Measurements from ENCODE around the gene CRLF2.
"Not testable (repeated sequence)": the region's sequence is repeated elsewhere in the genome, so short reads cannot be mapped to it uniquely, and the experiment has no call there.

CRLF2 gene

GRCh38 chrX:1167466-1167865 lies 45.0 kb downstream of the CRLF2 start:
- no peaks in the 10 kb centered on the region for H3K9me3 ChIP-seq (ENCODE audit: control insufficient read depth in 2 of 2, low read length in 2 of 2)
- H3K27ac ChIP-seq (ENCODE audit: low read length) = no peak overlapping the region
- H3K27me3 ChIP-seq (ENCODE audit: control insufficient read depth in 1 of 2, insufficient read depth in 2 of 2, low read length in 2 of 2) = peaks cover 5 to 6% of the 10 kb centered on the region in 2 donors
- H3K4me1 ChIP-seq (ENCODE audit: control insufficient read depth, insufficient read depth, low read length) = no peaks in the 10 kb centered on the region
- no peak overlapping the region for H3K4me3 ChIP-seq (ENCODE audit: low read length in 2 of 2)
- no peaks in the 10 kb centered on the region for H3K36me3 ChIP-seq (ENCODE audit: control insufficient read depth in 2 of 2, insufficient read depth in 2 of 2, low read length in 2 of 2)
- H3K9ac ChIP-seq (ENCODE audit: low read length in 2 of 2) = no peak overlapping the region

GRCh38 chrX:1165535-1166196 lies 46.8 kb downstream of the CRLF2 start:
- no peak overlapping the region for H3K9ac ChIP-seq (ENCODE audit: low read length in 2 of 2)
- H3K36me3 ChIP-seq (ENCODE audit: control insufficient read depth in 2 of 2, insufficient read depth in 2 of 2, low read length in 2 of 2) = no peaks in the 10 kb centered on the region
- H3K9me3 ChIP-seq (ENCODE audit: control insufficient read depth in 2 of 2, low read length in 2 of 2) = no peaks in the 10 kb centered on the region
- H3K4me1 ChIP-seq (ENCODE audit: control insufficient read depth, insufficient read depth, low read length) = no peaks in the 10 kb centered on the region
- no peak overlapping the region for H3K27ac ChIP-seq (ENCODE audit: low read length)
- H3K27me3 ChIP-seq (ENCODE audit: control insufficient read depth in 1 of 2, insufficient read depth in 2 of 2, low read length in 2 of 2) = peaks cover 5 to 11% of the 10 kb centered on the region in 2 donors
- H3K4me3 ChIP-seq (ENCODE audit: low read length in 2 of 2) = no peak overlapping the region

- H3K27me3 ChIP-seq (ENCODE audit: control insufficient read depth in 1 of 2, insufficient read depth in 2 of 2, low read length in 2 of 2) = peaks cover 5 to 11% of the 10 kb centered on the region in 2 donors
- H3K4me1 ChIP-seq (ENCODE audit: control insufficient read depth, insufficient read depth, low read length) = no peaks in the 10 kb centered on the region
- H3K9ac ChIP-seq (ENCODE audit: low read length in 2 of 2) = no peak overlapping the region
- no peaks in the 10 kb centered on the region for H3K9me3 ChIP-seq (ENCODE audit: control insufficient read depth in 2 of 2, low read length in 2 of 2)
- H3K27ac ChIP-seq (ENCODE audit: low read length) = no peak overlapping the region
- no peaks in the 10 kb centered on the region for H3K36me3 ChIP-seq (ENCODE audit: control insufficient read depth in 2 of 2, insufficient read depth in 2 of 2, low read length in 2 of 2)
- no peak overlapping the region for H3K4me3 ChIP-seq (ENCODE audit: low read length in 2 of 2)
These were observed 47.8 kb downstream of the CRLF2 start for GRCh38 chrX:1164322-1165288.

- H3K9ac ChIP-seq (ENCODE audit: low read length in 2 of 2) = no peak overlapping the region
- no peaks in the 10 kb centered on the region for H3K9me3 ChIP-seq (ENCODE audit: control insufficient read depth in 2 of 2, low read length in 2 of 2)
- peaks cover 5 to 11% of the 10 kb centered on the region in 2 donors for H3K27me3 ChIP-seq (ENCODE audit: control insufficient read depth in 1 of 2, insufficient read depth in 2 of 2, low read length in 2 of 2)
- no peak overlapping the region for H3K27ac ChIP-seq (ENCODE audit: low read length)
- H3K4me1 ChIP-seq (ENCODE audit: control insufficient read depth, insufficient read depth, low read length) = no peaks in the 10 kb centered on the region
- H3K36me3 ChIP-seq (ENCODE audit: control insufficient read depth in 2 of 2, insufficient read depth in 2 of 2, low read length in 2 of 2) = no peaks in the 10 kb centered on the region
- no peak overlapping the region for H3K4me3 ChIP-seq (ENCODE audit: low read length in 2 of 2)
These were observed 49.2 kb downstream of the CRLF2 start for GRCh38 chrX:1163231-1163630.

- no peaks in the 10 kb centered on the region for H3K9me3 ChIP-seq (ENCODE audit: control insufficient read depth in 2 of 2, low read length in 2 of 2)
- peaks cover 5 to 11% of the 10 kb centered on the region in 2 donors for H3K27me3 ChIP-seq (ENCODE audit: control insufficient read depth in 1 of 2, insufficient read depth in 2 of 2, low read length in 2 of 2)
- no peaks in the 10 kb centered on the region for H3K4me1 ChIP-seq (ENCODE audit: control insufficient read depth, insufficient read depth, low read length)
- H3K27ac ChIP-seq (ENCODE audit: low read length) = no peak overlapping the region
- H3K4me3 ChIP-seq (ENCODE audit: low read length in 2 of 2) = no peak overlapping the region
- no peaks in the 10 kb centered on the region for H3K36me3 ChIP-seq (ENCODE audit: control insufficient read depth in 2 of 2, insufficient read depth in 2 of 2, low read length in 2 of 2)
- H3K9ac ChIP-seq (ENCODE audit: low read length in 2 of 2) = no peak overlapping the region
These were observed 50.1 kb downstream of the CRLF2 start for GRCh38 chrX:1162119-1162916.

GRCh38 chrX:1159548-1159947 lies 52.9 kb downstream of the CRLF2 start:
- H3K9ac ChIP-seq (ENCODE audit: low read length in 2 of 2) = no peak overlapping the region
- H3K27ac ChIP-seq (ENCODE audit: low read length) = no peak overlapping the region
- H3K4me1 ChIP-seq (ENCODE audit: control insufficient read depth, insufficient read depth, low read length) = no peaks in the 10 kb centered on the region
- no peaks in the 10 kb centered on the region for H3K9me3 ChIP-seq (ENCODE audit: control insufficient read depth in 2 of 2, low read length in 2 of 2)
- H3K36me3 ChIP-seq (ENCODE audit: control insufficient read depth in 2 of 2, insufficient read depth in 2 of 2, low read length in 2 of 2) = no peaks in the 10 kb centered on the region
- peaks cover 3 to 4% of the 10 kb centered on the region in 2 donors for H3K27me3 ChIP-seq (ENCODE audit: control insufficient read depth in 1 of 2, insufficient read depth in 2 of 2, low read length in 2 of 2)
- H3K4me3 ChIP-seq (ENCODE audit: low read length in 2 of 2) = no peak overlapping the region

GRCh38 chrX:1156681-1157455 lies 55.6 kb downstream of the CRLF2 start:
- not testable (repeated sequence) for H3K9ac ChIP-seq (ENCODE audit: low read length in 2 of 2)

GRCh38 chrX:1153940-1154339 lies 58.5 kb downstream of the CRLF2 start:
- no peaks in the 10 kb centered on the region for H3K9me3 ChIP-seq (ENCODE audit: control insufficient read depth in 2 of 2, low read length in 2 of 2)
- no peak overlapping the region for H3K4me3 ChIP-seq (ENCODE audit: low read length in 2 of 2)

More at GRCh38 chrX:1156681-1157455, 55.6 kb downstream of the CRLF2 start:
- not testable (repeated sequence) for H3K36me3 ChIP-seq (ENCODE audit: control insufficient read depth in 2 of 2, insufficient read depth in 2 of 2, low read length in 2 of 2); H3K9me3 ChIP-seq (ENCODE audit: control insufficient read depth in 2 of 2, low read length in 2 of 2); H3K4me3 ChIP-seq (ENCODE audit: low read length in 2 of 2); H3K27ac ChIP-seq (ENCODE audit: low read length); H3K27me3 ChIP-seq (ENCODE audit: control insufficient read depth in 1 of 2, insufficient read depth in 2 of 2, low read length in 2 of 2); H3K4me1 ChIP-seq (ENCODE audit: control insufficient read depth, insufficient read depth, low read length)

GRCh38 chrX:1152090-1152489 lies 60.4 kb downstream of the CRLF2 start:
- H3K4me1 ChIP-seq (ENCODE audit: control insufficient read depth, insufficient read depth, low read length) = no peaks in the 10 kb centered on the region
- no peaks in the 10 kb centered on the region for H3K36me3 ChIP-seq (ENCODE audit: control insufficient read depth in 2 of 2, insufficient read depth in 2 of 2, low read length in 2 of 2)
- peaks cover 2 to 5% of the 10 kb centered on the region in 2 donors for H3K27me3 ChIP-seq (ENCODE audit: control insufficient read depth in 1 of 2, insufficient read depth in 2 of 2, low read length in 2 of 2)
- H3K4me3 ChIP-seq (ENCODE audit: low read length in 2 of 2) = no peak overlapping the region
- H3K9ac ChIP-seq (ENCODE audit: low read length in 2 of 2) = no peak overlapping the region
- no peak overlapping the region for H3K27ac ChIP-seq (ENCODE audit: low read length)
- no peaks in the 10 kb centered on the region for H3K9me3 ChIP-seq (ENCODE audit: control insufficient read depth in 2 of 2, low read length in 2 of 2)

More at GRCh38 chrX:1153940-1154339, 58.5 kb downstream of the CRLF2 start:
- Histone ChIP-seq H3K27me3 (ENCODE audit: control insufficient read depth in 1 of 2, insufficient read depth in 2 of 2, low read length in 2 of 2) (peaks cover 2% of the 10 kb centered on the region in 2 donors), H3K4me1 (ENCODE audit: control insufficient read depth, insufficient read depth, low read length) (no peaks in the 10 kb centered on the region), H3K36me3 (ENCODE audit: control insufficient read depth in 2 of 2, insufficient read depth in 2 of 2, low read length in 2 of 2) (no peaks in the 10 kb centered on the region), H3K27ac (ENCODE audit: low read length) (no peak overlapping the region), H3K9ac (ENCODE audit: low read length in 2 of 2) (no peak overlapping the region)

Measured in stomach smooth muscle (tissue), 2 donors.